ENCODE data around the gene LSR.

DNA sequence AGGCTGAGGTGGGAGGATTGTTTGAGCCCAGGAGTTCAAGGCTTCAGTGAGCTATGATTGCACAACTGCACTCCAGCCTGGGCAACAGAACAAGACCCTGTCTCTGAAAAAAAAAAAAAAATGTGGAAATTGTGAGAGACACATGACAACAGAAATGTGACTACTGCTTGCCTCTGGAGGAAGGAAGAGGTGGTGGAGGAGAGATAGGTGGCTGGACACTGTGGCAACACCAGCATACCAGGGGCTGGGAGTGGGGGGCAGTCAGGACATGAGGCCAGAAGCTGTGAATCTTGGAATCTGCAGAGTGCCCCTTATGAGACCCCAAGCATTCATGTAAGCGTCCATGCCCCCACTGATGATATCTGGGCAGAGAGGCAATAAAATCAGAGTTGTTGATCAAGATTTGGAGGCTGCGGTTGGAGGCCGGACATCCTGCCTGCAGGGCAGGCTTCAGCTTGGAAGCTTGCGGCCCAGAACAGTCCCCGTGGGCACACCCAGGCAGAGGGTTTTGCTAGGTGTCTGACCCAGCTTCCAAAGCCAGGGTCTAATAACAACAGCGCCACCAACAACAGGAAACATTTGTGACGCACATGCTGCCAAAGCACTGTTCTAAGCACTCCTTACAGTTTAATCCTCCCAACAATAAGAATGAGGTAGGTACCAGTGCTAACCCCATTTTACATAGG, 37.1 kb upstream of the LSR start:
- TF ChIP-seq, protein P1, sequence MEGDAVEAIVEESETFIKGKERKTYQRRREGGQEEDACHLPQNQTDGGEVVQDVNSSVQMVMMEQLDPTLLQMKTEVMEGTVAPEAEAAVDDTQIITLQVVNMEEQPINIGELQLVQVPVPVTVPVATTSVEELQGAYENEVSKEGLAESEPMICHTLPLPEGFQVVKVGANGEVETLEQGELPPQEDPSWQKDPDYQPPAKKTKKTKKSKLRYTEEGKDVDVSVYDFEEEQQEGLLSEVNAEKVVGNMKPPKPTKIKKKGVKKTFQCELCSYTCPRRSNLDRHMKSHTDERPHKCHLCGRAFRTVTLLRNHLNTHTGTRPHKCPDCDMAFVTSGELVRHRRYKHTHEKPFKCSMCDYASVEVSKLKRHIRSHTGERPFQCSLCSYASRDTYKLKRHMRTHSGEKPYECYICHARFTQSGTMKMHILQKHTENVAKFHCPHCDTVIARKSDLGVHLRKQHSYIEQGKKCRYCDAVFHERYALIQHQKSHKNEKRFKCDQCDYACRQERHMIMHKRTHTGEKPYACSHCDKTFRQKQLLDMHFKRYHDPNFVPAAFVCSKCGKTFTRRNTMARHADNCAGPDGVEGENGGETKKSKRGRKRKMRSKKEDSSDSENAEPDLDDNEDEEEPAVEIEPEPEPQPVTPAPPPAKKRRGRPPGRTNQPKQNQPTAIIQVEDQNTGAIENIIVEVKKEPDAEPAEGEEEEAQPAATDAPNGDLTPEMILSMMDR (IDR thresholded peaks at IDR 0.05; ENCODE audit: low read length): peak; percentile 45; the same call in 1 of the 2 replicates
- TF ChIP-seq EZH2 (IDR thresholded peaks at IDR 0.05; ENCODE audit: borderline replicate concordance, low read length): no peak
